ENCODE results near the gene LRP2.

The LRP2 gene

GRCh38 chr2:169362118-169362893 lies at the start of gene LRP2 (continued):
- peak; percentile 67 for TF ChIP-seq HIC1 (tag by site-specific recombination; IDR thresholded peaks at IDR 0.05)
- TF ChIP-seq ZXDB (tag by site-specific recombination; IDR thresholded peaks at IDR 0.05), result peak; percentile 29; the same call in 1 of the 2 replicates
- TF ChIP-seq OVOL3 (tag by site-specific recombination; IDR thresholded peaks at IDR 0.05), result 0 out of 2 replicates have a peak, but pooled peaks have one; percentile 23
- TF ChIP-seq ZNF747 (tag by site-specific recombination; IDR thresholded peaks at IDR 0.05), result no peak
- TF ChIP-seq ZBTB11 (tag by site-specific recombination; conservative IDR thresholded peaks at IDR 0.05; ENCODE audit: low read depth), result no peak; the same call in 1 of the 2 replicates
- TF ChIP-seq ZBTB7A (tag by site-specific recombination; IDR thresholded peaks at IDR 0.05; ENCODE audit: low read depth), result 0 out of 2 replicates have a peak, but pooled peaks have one; percentile 23
- TF ChIP-seq SP2 (tag by site-specific recombination; IDR thresholded peaks at IDR 0.05), result peak; percentile 64
- TF ChIP-seq ZNF324 (tag by site-specific recombination; IDR thresholded peaks at IDR 0.05), result no peak
- TF ChIP-seq ZFP69B (tag by site-specific recombination; IDR thresholded peaks at IDR 0.05), result 0 out of 2 replicates have a peak, but pooled peaks have one; percentile 32
- TF ChIP-seq ZNF561 (tag by site-specific recombination; IDR thresholded peaks at IDR 0.05; ENCODE audit: borderline replicate concordance), result no peak
- peak; percentile 73 for TF ChIP-seq ZIC2 (tag by site-specific recombination; IDR thresholded peaks at IDR 0.05)
- peak; percentile 16; the same call in 1 of the 2 replicates for TF ChIP-seq ZNF398 (tag by site-specific recombination; IDR thresholded peaks at IDR 0.05)
- TF ChIP-seq ZNF18 (tag by site-specific recombination; IDR thresholded peaks at IDR 0.05), result peak; percentile 75

- Histone ChIP-seq H3K4me1 (ENCODE audit: control insufficient read depth, insufficient read depth, low read length) (no peaks in the 10 kb centered on the region), H3K36me3 (ENCODE audit: control insufficient read depth in 2 of 2, insufficient read depth in 1 of 2, low read length in 2 of 2) (no peaks in the 10 kb centered on the region), H3K27ac (ENCODE audit: extremely low read depth, low read depth, low read length) (no peak overlapping the region), H3K9me3 (ENCODE audit: control insufficient read depth, insufficient read depth, low read depth, low read length) (no peaks in the 10 kb centered on the region), H3K4me3 (ENCODE audit: low read depth, low read length) (no peak overlapping the region)
- ChIA-PET CTCF (interaction anchor here (0.5 to 1.4 kb wide), 3 partner anchors 10 to 411 kb away, joined by 3 to 11 read pairs (median 3); no protein-coding TSS in a partner anchor), POLR2A (no interaction called here)
- no peak for TF ChIP-seq ZNF837 (tag by site-specific recombination; IDR thresholded peaks at IDR 0.05)
- no peak for TF ChIP-seq ZNF580 (tag by site-specific recombination; IDR thresholded peaks at IDR 0.05)
- TF ChIP-seq ZNF639 (tag by site-specific recombination; IDR thresholded peaks at IDR 0.05), result no peak
- no peak for TF ChIP-seq YY1 (tag by site-specific recombination; IDR thresholded peaks at IDR 0.05)
- TF ChIP-seq KLF9 (tag by site-specific recombination; IDR thresholded peaks at IDR 0.05; ENCODE audit: low read depth), result no peak
- TF ChIP-seq ZNF555 (tag by site-specific recombination; conservative IDR thresholded peaks at IDR 0.05), result no peak
- TF ChIP-seq SP7 (tag by site-specific recombination; IDR thresholded peaks at IDR 0.05), result no peak
- TF ChIP-seq KLF17 (tag by site-specific recombination; IDR thresholded peaks at IDR 0.05), result no peak
- no peak for TF ChIP-seq ZNF132 (tag by site-specific recombination; IDR thresholded peaks at IDR 0.05; ENCODE audit: borderline replicate concordance)
- TF ChIP-seq ZNF211 (tag by site-specific recombination; IDR thresholded peaks at IDR 0.05; ENCODE audit: low read depth), result no peak
Measured at GRCh38 chr2:169406891-169407290, 44.6 kb upstream of the LRP2 start.

All from HEK293 (cell line).